ENCODE results near the gene LEF1. TPM values are rescaled to one million over a fixed set of nuclear protein-coding genes. Genes with fewer than 3 reads are reported as not detected.

Gene LEF1
- total and polyA plus RNA-seq, 2 of the 8 experiments (the other 6 are each of a cell fraction or from before 2014, with no cell fraction given), result 2.6 to 5.2 TPM

GRCh38 chr4:108193886-108194672, 25.3 kb upstream of the LEF1 start (continued):
- TF ChIP-seq, protein P1, sequence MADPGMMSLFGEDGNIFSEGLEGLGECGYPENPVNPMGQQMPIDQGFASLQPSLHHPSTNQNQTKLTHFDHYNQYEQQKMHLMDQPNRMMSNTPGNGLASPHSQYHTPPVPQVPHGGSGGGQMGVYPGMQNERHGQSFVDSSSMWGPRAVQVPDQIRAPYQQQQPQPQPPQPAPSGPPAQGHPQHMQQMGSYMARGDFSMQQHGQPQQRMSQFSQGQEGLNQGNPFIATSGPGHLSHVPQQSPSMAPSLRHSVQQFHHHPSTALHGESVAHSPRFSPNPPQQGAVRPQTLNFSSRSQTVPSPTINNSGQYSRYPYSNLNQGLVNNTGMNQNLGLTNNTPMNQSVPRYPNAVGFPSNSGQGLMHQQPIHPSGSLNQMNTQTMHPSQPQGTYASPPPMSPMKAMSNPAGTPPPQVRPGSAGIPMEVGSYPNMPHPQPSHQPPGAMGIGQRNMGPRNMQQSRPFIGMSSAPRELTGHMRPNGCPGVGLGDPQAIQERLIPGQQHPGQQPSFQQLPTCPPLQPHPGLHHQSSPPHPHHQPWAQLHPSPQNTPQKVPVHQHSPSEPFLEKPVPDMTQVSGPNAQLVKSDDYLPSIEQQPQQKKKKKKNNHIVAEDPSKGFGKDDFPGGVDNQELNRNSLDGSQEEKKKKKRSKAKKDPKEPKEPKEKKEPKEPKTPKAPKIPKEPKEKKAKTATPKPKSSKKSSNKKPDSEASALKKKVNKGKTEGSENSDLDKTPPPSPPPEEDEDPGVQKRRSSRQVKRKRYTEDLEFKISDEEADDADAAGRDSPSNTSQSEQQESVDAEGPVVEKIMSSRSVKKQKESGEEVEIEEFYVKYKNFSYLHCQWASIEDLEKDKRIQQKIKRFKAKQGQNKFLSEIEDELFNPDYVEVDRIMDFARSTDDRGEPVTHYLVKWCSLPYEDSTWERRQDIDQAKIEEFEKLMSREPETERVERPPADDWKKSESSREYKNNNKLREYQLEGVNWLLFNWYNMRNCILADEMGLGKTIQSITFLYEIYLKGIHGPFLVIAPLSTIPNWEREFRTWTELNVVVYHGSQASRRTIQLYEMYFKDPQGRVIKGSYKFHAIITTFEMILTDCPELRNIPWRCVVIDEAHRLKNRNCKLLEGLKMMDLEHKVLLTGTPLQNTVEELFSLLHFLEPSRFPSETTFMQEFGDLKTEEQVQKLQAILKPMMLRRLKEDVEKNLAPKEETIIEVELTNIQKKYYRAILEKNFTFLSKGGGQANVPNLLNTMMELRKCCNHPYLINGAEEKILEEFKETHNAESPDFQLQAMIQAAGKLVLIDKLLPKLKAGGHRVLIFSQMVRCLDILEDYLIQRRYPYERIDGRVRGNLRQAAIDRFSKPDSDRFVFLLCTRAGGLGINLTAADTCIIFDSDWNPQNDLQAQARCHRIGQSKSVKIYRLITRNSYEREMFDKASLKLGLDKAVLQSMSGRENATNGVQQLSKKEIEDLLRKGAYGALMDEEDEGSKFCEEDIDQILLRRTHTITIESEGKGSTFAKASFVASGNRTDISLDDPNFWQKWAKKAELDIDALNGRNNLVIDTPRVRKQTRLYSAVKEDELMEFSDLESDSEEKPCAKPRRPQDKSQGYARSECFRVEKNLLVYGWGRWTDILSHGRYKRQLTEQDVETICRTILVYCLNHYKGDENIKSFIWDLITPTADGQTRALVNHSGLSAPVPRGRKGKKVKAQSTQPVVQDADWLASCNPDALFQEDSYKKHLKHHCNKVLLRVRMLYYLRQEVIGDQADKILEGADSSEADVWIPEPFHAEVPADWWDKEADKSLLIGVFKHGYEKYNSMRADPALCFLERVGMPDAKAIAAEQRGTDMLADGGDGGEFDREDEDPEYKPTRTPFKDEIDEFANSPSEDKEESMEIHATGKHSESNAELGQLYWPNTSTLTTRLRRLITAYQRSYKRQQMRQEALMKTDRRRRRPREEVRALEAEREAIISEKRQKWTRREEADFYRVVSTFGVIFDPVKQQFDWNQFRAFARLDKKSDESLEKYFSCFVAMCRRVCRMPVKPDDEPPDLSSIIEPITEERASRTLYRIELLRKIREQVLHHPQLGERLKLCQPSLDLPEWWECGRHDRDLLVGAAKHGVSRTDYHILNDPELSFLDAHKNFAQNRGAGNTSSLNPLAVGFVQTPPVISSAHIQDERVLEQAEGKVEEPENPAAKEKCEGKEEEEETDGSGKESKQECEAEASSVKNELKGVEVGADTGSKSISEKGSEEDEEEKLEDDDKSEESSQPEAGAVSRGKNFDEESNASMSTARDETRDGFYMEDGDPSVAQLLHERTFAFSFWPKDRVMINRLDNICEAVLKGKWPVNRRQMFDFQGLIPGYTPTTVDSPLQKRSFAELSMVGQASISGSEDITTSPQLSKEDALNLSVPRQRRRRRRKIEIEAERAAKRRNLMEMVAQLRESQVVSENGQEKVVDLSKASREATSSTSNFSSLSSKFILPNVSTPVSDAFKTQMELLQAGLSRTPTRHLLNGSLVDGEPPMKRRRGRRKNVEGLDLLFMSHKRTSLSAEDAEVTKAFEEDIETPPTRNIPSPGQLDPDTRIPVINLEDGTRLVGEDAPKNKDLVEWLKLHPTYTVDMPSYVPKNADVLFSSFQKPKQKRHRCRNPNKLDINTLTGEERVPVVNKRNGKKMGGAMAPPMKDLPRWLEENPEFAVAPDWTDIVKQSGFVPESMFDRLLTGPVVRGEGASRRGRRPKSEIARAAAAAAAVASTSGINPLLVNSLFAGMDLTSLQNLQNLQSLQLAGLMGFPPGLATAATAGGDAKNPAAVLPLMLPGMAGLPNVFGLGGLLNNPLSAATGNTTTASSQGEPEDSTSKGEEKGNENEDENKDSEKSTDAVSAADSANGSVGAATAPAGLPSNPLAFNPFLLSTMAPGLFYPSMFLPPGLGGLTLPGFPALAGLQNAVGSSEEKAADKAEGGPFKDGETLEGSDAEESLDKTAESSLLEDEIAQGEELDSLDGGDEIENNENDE (IDR thresholded peaks at IDR 0.05; ENCODE audit: insufficient replicate concordance, low read length), result peak; percentile 87
- no peak for TF ChIP-seq MAFK (IDR thresholded peaks at IDR 0.05; ENCODE audit: low read depth, low read length)
- no peak for TF ChIP-seq USF2 (IDR thresholded peaks at IDR 0.05; ENCODE audit: low read length)
- no peak for TF ChIP-seq JUND (IDR thresholded peaks at IDR 0.05; ENCODE audit: low read length)
- peak; percentile 69 for TF ChIP-seq SP1 (IDR thresholded peaks at IDR 0.05; ENCODE audit: low read depth, low read length)
- 0 out of 2 replicates have a peak, but pooled peaks have one; percentile 32 for TF ChIP-seq CREB1 (IDR thresholded peaks at IDR 0.05)
- TF ChIP-seq ATF3 (IDR thresholded peaks at IDR 0.05; ENCODE audit: insufficient read depth, low read depth, low read length), result no peak
- TF ChIP-seq BRCA1 (IDR thresholded peaks at IDR 0.05; ENCODE audit: low read depth, low read length), result no peak
- peak; percentile 23 for TF ChIP-seq NANOG (IDR thresholded peaks at IDR 0.05; ENCODE audit: insufficient read depth, low read depth, low read length, poor library complexity, severe bottlenecking)

Measured in H1 (cell line).